Natural killer cell treated with Interleukin-12 subunit alpha and Interleukin-12 subunit beta and Interleukin-15 and Interleukin-18, amount 100 ng/mL, for 72 hours (primary cell): ENCODE measurements around the gene CNIH2. TPM values are rescaled to one million over a fixed set of nuclear protein-coding genes. Genes with fewer than 3 reads are reported as not detected.
"Not testable (repeated sequence)": the region's sequence is repeated elsewhere in the genome, so short reads cannot be mapped to it uniquely, and the experiment has no call there.

ENCODE experiments used
- ATAC-seq, 2 donors: fragments of 150-1000 bp; cut with Tn5 transposase in 1 of 2; sonication (Bioruptor Pico), chemical (Tn5 transposase) in 1 of 2; 2 replicates each; pipeline ENCODE4 v1.10.0; 2021
- DNase-seq: peaks from one replicate; pipeline ENCODE4 v3.0.0; 2022; ENCODE audit warnings: low spot score
- H3K27ac Mint-ChIP-seq, 2 donors: 1 replicate in 1 of 2; 2 replicates in 1 of 2; pipeline ENCODE4 v1.8.0; 2022; ENCODE audit warnings: mixed read lengths in 2 of 2, mild to moderate bottlenecking in 1 of 2, moderate library complexity in 1 of 2
- H3K27me3 Mint-ChIP-seq, 2 donors: 1 replicate in 1 of 2; 2 replicates in 1 of 2; pipeline ENCODE4 v1.8.0; 2022; ENCODE audit warnings: mixed read lengths in 2 of 2
- H3K36me3 Mint-ChIP-seq: one replicate; pipeline ENCODE4 v1.8.0; 2022; ENCODE audit warnings: mixed read lengths
- H3K4me1 Mint-ChIP-seq, 2 donors: 1 replicate in 1 of 2; 2 replicates in 1 of 2; pipeline ENCODE4 v1.8.0; 2022; ENCODE audit warnings: low read depth in 2 of 2, mixed read lengths in 2 of 2, mild to moderate bottlenecking in 1 of 2
- H3K4me3 Mint-ChIP-seq: one replicate; pipeline ENCODE4 v1.8.0; 2022; ENCODE audit warnings: mixed read lengths
- H3K9me3 Mint-ChIP-seq: 2 replicates; pipeline ENCODE4 v1.8.0; 2022; ENCODE audit warnings: mixed read lengths
- total RNA-seq, 2 donors: library from RNA; stranded (reverse); gene quantifications; one replicate each; pipeline ENCODE4 v1.2.3, GENCODE V29; 2022

The CNIH2 gene
- total RNA-seq, 2 donors from 2014 or later, result 1.2 to 2.6 TPM

DNA sequence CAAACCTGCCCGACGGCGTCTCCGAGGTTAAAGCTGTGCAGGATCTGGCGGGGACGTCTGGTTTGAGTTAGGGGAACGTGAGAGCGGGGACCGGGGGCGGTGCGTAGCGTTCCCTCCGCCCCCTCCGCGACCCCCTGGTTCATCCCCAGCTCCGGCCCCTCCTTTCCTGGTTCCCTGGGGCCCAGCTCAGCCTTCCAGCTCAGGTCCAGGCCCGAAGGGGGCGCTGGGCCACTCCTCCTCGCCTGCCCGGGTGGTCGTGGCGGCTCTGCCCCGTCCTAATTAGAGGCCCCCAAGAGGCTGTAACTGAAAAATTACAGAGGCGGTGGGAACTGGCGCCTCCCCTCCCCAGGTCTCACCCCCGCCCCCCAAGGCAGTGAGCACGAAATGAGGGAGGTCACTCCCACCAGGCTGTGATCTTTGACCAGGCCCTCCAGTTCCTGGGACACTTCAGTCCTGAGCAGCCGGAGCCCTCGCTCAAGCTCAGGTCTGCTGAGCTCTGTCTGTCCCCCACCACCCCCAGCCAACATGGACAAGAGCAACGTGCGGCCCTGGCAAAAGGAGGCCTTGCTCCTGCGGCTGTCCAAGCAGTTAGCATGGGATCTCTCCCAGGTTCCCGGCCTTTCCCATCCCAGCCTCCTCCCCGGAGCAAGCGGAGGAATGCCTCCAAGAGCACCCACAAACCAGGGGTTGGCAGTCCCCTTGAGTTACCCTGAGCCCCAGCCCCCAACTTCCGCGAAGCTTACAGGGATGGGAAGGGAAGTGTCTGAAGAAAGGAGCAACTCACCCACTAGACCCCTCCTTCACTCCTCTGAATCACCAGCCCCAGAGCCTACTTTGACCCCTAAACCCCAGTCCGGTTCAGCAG is 35.6 kb downstream of the CNIH2 start:
- H3K36me3 Mint-ChIP-seq, result no peaks in the 10 kb centered on the region
- DNase-seq, result peak; percentile 54
- peak overlapping the region; percentile 89 for H3K4me3 Mint-ChIP-seq
- H3K27ac Mint-ChIP-seq, result peak overlapping the region in 1 of 2 donors; percentile 43
- no peaks in the 10 kb centered on the region for H3K9me3 Mint-ChIP-seq
- ATAC-seq, result no peak
- peaks cover 17 to 24% of the 10 kb centered on the region in 2 donors for H3K4me1 Mint-ChIP-seq
- peaks cover 12 to 13% of the 10 kb centered on the region in 2 donors for H3K27me3 Mint-ChIP-seq

DNA sequence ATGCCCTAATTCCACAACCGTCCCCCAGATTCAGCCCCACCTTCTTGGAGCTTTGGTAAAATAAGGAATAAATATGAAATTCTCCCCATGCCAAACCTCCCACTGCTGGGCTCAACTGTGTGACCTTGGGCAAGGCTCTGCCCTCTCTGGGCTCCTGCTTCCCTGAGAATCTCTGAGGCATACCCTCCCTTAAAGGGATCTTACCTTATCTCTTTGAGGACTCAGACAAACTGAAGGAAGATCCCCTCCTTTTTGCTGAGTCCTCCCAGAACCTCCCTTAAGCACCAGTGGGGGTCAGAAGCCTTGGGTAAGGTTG is 36.2 kb downstream of the CNIH2 start:
- no peaks in the 10 kb centered on the region for H3K36me3 Mint-ChIP-seq
- DNase-seq (no peak), ATAC-seq (no peak)
- H3K27ac Mint-ChIP-seq, result peak overlapping the region in 1 of 2 donors; percentile 43
- no peaks in the 10 kb centered on the region for H3K9me3 Mint-ChIP-seq
- peaks cover 18 to 19% of the 10 kb centered on the region in 2 donors for H3K27me3 Mint-ChIP-seq
- peaks cover 23 to 30% of the 10 kb centered on the region in 2 donors for H3K4me1 Mint-ChIP-seq
- H3K4me3 Mint-ChIP-seq, result peak overlapping the region; percentile 52

DNA sequence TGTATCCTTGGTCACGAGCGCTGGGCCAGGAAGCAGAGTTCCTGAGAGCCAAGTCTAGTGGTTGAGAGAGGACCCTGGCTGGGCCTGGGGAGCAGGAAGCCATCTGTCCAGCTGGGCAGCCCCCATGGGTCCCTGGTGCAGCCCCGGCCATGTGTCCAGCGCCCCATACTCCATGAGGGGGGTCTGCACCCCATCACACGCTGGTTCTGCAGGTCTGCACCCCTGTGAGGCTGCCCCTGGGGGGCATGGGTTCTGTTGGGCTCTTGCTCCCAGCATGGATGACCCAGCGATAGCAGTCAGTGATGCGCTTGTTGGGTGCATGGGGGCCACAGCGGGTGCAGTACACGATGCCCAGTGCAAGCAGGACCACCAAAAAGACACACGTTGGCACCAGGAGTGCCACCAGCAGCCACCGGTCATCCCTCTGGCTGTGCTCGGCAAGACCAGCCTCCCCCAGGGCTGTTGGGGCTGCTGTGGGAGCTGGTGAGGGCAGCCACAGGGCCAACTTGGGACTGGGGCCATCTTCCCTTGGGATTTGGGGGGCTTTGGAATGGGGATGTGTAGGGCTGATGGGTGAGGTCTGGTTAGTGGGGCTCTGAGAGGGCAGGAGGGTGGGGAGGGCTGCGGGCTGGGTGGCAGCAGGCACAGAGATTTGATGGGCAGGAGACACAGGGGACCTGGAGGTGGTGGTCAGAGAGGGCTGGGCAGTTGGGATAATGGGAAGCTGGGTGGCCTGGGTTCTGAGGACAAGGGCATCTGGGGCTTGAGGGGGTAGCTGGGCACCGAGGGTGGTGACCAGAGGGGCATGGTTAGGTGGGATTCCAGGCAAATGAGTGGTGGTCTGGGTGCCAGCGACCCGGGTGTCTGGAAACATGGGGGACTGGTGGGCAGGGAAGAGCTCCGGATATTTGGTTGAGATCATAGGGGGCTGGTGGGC is 36.9 kb downstream of the CNIH2 start:
- peak overlapping the region; percentile 25 to 67 for H3K27ac Mint-ChIP-seq
- DNase-seq (peak; percentile 58), ATAC-seq (no peak)
- peaks cover 25 to 29% of the 10 kb centered on the region in 2 donors for H3K4me1 Mint-ChIP-seq
- H3K27me3 Mint-ChIP-seq, result peaks cover 21 to 23% of the 10 kb centered on the region in 2 donors
- peak overlapping the region; percentile 47 for H3K4me3 Mint-ChIP-seq
- no peaks in the 10 kb centered on the region for H3K9me3 Mint-ChIP-seq
- no peaks in the 10 kb centered on the region for H3K36me3 Mint-ChIP-seq

DNA sequence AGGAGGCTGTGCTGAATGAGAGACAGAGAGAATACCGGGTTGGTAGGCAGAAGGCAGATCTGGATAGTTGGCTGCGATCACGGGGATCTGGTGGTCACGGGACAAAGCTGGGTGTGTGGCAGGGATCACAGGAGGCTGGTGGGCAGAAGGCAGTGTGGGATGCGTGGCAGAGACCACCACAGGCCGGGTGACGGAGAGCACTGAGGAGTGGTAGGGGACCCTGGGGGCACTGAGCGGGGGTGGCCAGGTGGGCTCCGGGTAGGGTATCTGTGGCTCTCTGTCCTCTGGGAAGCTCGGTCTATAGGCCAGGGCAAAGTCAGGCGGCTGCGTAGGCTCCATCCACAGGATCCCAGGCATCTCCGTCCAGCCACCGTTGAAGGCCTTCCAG is 37.5 kb downstream of the CNIH2 start:
- no peak for ATAC-seq
- H3K4me1 Mint-ChIP-seq, result peaks cover 25 to 31% of the 10 kb centered on the region in 2 donors
- peak overlapping the region; percentile 25 to 67 for H3K27ac Mint-ChIP-seq
- peak; percentile 39 for DNase-seq
- H3K9me3 Mint-ChIP-seq, result no peaks in the 10 kb centered on the region
- peak overlapping the region; percentile 47 for H3K4me3 Mint-ChIP-seq
- H3K27me3 Mint-ChIP-seq, result peaks cover 23 to 26% of the 10 kb centered on the region in 2 donors
- no peaks in the 10 kb centered on the region for H3K36me3 Mint-ChIP-seq

DNA sequence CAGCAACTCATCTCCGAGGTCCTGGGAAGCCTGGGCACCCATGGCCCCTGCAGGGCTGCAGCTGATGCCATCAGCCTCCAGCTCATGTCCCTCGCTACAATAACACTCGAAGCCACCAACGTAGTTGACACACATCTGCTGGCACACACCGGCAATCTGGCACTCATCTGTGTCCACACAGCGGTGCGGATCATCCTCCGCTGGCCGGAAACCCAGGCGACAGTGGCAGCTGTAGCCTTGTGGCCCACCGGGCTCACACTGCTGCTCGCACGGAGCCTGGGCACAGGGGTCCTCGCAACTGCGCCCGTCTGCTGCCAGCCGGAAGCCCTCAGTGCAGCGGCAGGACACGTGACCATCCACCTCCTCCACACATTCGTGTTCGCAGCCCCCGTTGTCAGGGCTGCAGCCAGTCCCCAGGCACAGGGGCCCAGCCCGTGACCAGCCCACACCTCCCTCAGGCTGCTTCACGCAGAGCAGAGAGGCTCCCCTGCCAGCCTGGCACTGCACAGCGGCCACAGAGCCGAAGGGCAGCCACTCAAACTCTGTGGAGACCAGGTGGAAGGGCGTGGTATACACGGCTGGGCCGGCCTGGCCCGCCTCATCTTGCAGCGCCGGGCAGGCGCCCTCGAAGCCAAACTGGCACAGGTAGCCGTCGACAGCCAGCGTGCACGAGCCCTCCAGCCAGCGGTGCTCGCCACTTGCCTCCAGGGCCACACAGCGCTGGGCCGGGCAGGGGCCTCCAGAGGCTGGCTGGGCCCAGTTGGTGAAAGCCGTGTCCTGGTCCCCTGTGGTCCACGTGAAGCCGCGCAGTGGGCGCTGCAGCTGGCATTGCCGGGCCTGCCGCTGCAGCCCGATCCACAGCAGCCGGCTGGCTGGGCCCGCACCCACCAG is 38.2 kb downstream of the CNIH2 start:
- ATAC-seq (no peak), DNase-seq (peak; percentile 54)
- Mint-ChIP-seq H3K36me3 (no peaks in the 10 kb centered on the region), H3K4me3 (no peak overlapping the region), H3K27me3 (peaks cover 23 to 26% of the 10 kb centered on the region in 2 donors), H3K27ac (peak overlapping the region; percentile 25 to 67), H3K9me3 (no peaks in the 10 kb centered on the region), H3K4me1 (peaks cover 25 to 31% of the 10 kb centered on the region in 2 donors)

DNA sequence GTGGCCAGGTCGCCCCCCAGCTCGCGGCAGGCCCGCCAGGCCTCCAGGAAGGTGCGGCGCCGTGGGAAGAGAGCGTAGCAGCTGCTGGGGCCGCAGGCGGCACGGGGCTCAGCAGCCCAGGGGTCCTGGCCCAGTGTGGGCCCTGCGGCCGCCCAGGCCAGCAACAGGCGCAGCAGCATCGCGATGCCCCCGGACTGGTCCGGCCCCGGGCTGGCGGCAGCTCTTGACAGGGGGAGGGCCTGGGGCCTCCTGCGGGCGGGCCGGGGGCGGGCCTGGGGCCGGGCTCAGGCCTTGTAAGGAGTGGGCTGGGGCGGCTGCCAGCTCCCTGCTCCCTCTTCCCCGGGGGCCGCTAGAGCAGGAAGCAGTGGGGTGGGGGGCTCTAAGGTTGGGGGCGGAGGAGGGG is 38.9 kb downstream of the CNIH2 start, which contains the start of gene CD248:
Gene CD248, minus strand, starts transcription at position 196 of the 403 bp plus-strand sequence. Its CDS starts 17 bp downstream, at position 179.
- peak; percentile 46 for DNase-seq
- no peak within 1 kb of the TSS for H3K4me3 Mint-ChIP-seq
- ATAC-seq, result no peak

DNA sequence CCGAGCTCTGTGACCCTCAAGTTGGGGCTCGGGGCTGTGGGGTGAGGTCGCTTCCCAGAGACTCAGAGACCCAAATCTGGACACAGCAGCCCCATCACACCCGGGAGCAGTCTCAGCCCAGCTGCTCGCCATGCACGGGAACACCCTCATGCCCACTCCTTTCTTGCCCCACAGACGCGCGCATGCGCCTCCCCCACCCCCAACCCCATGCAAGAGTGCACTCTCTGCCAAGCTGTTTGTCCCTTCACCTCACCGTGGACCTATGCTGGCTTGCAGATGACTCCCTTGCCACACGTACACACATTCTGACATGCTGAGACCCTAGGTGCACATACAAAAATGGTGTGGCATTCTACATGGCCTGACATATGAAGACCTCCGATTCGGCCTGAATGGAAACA is 39.3 kb downstream of the CNIH2 start:
- ATAC-seq (no peak), DNase-seq (peak; percentile 47)
- Mint-ChIP-seq H3K27ac (no peak overlapping the region), H3K27me3 (peaks cover 23 to 27% of the 10 kb centered on the region in 2 donors), H3K36me3 (no peaks in the 10 kb centered on the region), H3K4me3 (no peak overlapping the region), H3K4me1 (peaks cover 20 to 24% of the 10 kb centered on the region in 2 donors), H3K9me3 (no peaks in the 10 kb centered on the region)

More for the DNA sequence above, 38.9 kb downstream of the CNIH2 start, which contains the start of gene CD248:
- Mint-ChIP-seq H3K4me1 (peaks cover 22 to 27% of the 10 kb centered on the region in 2 donors), H3K27me3 (peaks cover 23 to 26% of the 10 kb centered on the region in 2 donors), H3K27ac (peak within 1 kb of the TSS; percentile 25 to 67), H3K36me3 (no peaks in the 10 kb centered on the region), H3K9me3 (no peaks in the 10 kb centered on the region)

DNA sequence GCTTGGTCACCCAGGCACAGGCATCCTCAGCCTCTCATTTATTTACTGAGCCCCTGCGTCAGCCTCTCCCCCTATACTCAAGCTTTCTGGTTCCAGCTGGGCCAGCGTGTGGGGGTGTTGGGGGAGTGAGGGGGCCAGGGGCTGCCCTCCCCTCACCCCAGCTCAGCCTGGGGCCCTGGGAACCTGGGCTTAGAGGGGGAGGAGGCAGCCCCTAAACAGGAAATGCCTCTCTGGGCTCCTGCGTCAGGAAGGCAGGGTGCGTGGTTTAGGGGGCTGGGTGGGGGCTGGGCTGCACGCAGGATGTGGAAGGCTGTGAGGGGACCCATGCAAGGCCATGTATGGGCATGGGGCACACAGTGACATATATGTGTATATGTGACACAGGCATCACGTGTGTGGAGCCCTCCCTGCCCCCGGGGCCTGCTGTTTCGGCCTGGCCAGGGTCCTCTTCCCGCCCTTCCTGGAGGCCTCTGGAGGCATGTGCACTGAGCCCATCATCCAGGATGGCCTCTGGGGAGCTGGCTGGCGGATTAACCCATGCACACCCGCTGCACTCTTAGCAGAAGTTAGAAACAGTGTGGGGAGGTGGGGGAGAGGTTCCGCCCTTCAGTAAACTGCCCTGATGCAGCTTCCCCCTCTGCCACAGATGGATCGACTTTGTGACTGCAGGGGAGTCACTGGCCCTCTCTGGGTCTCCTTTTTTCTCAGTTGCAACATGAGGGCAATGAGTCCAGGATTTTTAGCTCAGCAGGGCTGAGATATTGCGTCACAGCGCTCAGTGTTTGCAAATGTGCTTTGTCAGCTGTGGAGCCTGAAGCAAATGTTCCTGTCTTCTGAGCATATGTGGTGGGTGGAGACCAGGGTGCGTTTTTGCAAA is 40.0 kb downstream of the CNIH2 start:
- H3K4me3 Mint-ChIP-seq, result peak overlapping the region; percentile 25
- DNase-seq (peak; percentile 53), ATAC-seq (peak in 1 of 2 donors; percentile 63)
- H3K27me3 Mint-ChIP-seq, result peaks cover 23 to 29% of the 10 kb centered on the region in 2 donors
- no peaks in the 10 kb centered on the region for H3K36me3 Mint-ChIP-seq
- no peaks in the 10 kb centered on the region for H3K9me3 Mint-ChIP-seq
- H3K27ac Mint-ChIP-seq, result no peak overlapping the region
- H3K4me1 Mint-ChIP-seq, result peaks cover 20 to 25% of the 10 kb centered on the region in 2 donors

DNA sequence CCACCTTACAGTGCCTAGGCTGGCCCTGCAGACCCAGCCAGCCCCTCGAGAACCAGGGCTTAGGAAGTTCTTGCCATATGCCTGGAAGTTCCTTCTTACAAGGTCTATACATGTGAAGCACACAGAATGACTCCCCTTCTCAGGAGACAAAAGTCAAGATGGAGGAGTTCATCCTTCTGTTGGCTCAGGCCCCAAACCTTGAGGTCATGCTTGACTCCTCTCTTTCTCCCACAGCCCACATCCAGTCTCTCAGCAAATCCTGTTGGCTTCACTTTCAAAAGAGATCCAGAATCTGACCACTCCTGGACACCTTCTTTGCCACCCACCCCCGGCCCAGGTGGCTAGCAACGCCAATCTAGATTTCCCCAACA is 40.6 kb downstream of the CNIH2 start:
- H3K9me3 Mint-ChIP-seq, result no peaks in the 10 kb centered on the region
- ATAC-seq (no peak), DNase-seq (no peak)
- peaks cover 20 to 25% of the 10 kb centered on the region in 2 donors for H3K4me1 Mint-ChIP-seq
- no peaks in the 10 kb centered on the region for H3K36me3 Mint-ChIP-seq
- H3K4me3 Mint-ChIP-seq, result peak overlapping the region; percentile 25
- H3K27ac Mint-ChIP-seq, result peak overlapping the region in 1 of 2 donors; percentile 50
- H3K27me3 Mint-ChIP-seq, result peaks cover 28 to 29% of the 10 kb centered on the region in 2 donors

DNA sequence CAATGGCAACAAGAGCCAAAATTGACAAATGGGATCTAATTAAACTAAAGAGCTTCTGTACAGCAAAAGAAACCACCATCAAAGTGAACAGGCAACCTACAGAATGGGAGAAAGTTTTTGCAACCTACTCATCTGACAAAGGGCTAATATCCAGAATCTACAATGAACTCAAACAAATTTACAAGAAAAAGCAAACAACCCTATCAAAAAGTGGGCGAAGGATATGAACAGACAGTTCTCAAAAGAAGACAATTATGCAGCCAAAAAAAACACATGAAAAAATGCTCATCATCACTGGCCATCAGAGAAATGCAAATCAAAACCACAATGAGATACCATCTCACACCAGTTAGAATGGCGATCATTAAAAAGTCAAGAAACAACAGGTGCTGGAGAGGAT is 42.3 kb downstream of the CNIH2 start:
- H3K4me3 Mint-ChIP-seq, H3K27ac Mint-ChIP-seq, H3K36me3 Mint-ChIP-seq, H3K9me3 Mint-ChIP-seq, DNase-seq, ATAC-seq: not testable (repeated sequence)
- Mint-ChIP-seq H3K4me1 (peaks cover 12 to 24% of the 10 kb centered on the region in 2 donors), H3K27me3 (peaks cover 27 to 28% of the 10 kb centered on the region in 2 donors)

DNA sequence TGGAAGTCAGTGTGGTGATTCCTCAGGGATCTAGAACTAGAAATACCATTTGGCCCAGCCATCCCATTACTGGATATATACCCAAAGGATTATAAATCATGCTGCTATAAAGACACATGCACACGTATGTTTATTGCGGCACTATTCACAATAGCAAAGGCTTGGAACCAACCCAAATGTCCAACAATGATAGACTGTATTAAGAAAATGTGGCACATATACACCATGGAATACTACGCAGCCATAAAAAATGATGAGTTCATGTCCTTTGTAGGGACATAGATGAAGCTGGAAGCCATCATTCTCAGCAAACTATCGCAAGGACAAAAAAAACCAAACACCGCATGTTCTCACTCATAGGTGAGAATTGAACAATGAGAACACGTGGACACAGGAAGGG is 42.8 kb downstream of the CNIH2 start:
- not testable (repeated sequence) for DNase-seq, H3K9me3 Mint-ChIP-seq, H3K4me3 Mint-ChIP-seq, ATAC-seq, H3K36me3 Mint-ChIP-seq, H3K27ac Mint-ChIP-seq
- H3K4me1 Mint-ChIP-seq, result peaks cover 11 to 21% of the 10 kb centered on the region in 2 donors
- H3K27me3 Mint-ChIP-seq, result peaks cover 22 to 24% of the 10 kb centered on the region in 2 donors

DNA sequence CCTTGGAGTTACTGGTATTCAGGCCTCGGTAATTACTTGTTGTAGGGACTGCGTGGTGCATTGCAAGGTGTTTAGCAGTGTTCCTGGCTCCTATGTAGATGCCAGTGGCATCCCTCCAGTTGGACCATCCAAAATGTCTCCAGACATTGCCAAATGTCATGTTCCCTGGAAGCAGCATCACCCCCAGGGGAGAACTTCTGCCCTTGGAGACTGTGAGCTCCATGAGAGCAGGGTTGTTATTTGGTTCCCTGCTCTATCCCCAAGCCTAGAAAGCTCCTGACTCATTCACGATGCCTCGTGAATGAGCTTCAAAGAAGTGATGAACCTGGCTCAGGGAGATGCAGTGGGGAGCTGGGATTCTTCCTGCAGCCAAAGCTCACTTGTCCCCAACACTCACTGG is 43.6 kb downstream of the CNIH2 start:
- H3K4me3 Mint-ChIP-seq, result no peak overlapping the region
- ATAC-seq (no peak), DNase-seq (no peak)
- no peaks in the 10 kb centered on the region for H3K36me3 Mint-ChIP-seq
- H3K27ac Mint-ChIP-seq, result no peak overlapping the region
- H3K9me3 Mint-ChIP-seq, result no peaks in the 10 kb centered on the region
- H3K4me1 Mint-ChIP-seq, result peaks cover 16 to 24% of the 10 kb centered on the region in 2 donors
- peaks cover 19 to 22% of the 10 kb centered on the region in 2 donors for H3K27me3 Mint-ChIP-seq
